ENCODE data around the gene PEX6.

GRCh38 chr6:42928986-42929820, 49.8 kb downstream of the PEX6 start, which contains the start of gene CNPY3:
- TF ChIP-seq, protein P1, sequence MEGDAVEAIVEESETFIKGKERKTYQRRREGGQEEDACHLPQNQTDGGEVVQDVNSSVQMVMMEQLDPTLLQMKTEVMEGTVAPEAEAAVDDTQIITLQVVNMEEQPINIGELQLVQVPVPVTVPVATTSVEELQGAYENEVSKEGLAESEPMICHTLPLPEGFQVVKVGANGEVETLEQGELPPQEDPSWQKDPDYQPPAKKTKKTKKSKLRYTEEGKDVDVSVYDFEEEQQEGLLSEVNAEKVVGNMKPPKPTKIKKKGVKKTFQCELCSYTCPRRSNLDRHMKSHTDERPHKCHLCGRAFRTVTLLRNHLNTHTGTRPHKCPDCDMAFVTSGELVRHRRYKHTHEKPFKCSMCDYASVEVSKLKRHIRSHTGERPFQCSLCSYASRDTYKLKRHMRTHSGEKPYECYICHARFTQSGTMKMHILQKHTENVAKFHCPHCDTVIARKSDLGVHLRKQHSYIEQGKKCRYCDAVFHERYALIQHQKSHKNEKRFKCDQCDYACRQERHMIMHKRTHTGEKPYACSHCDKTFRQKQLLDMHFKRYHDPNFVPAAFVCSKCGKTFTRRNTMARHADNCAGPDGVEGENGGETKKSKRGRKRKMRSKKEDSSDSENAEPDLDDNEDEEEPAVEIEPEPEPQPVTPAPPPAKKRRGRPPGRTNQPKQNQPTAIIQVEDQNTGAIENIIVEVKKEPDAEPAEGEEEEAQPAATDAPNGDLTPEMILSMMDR (conservative IDR thresholded peaks at IDR 0.05; ENCODE audit: low read depth, low read length) = no peak
- no peak for TF ChIP-seq EZH2 (IDR thresholded peaks at IDR 0.05; ENCODE audit: borderline replicate concordance, low read depth, low read length, poor library complexity, severe bottlenecking)
